MM.1S (cell line): Measurements from ENCODE around the gene ASPHD2.

Experiments used
- DNase-seq: peaks from one replicate; pipeline ENCODE4 v3.0.0-alpha.2; 2015
- H2AFZ ChIP-seq: fragments of 300-600 bp; sonication (generic); 2 replicates; pipeline ENCODE4 v1.6.0; 2016; ENCODE audit warnings: antibody characterized with exemption, low read length
- H3F3A ChIP-seq: fragments of 300-600 bp; sonication (generic); 2 replicates; pipeline ENCODE4 v1.6.1; 2016; ENCODE audit warnings: mild to moderate bottlenecking, antibody characterized with exemption, low read length, moderate library complexity, mixed read lengths; ENCODE audit not compliant: insufficient read depth
- H3K27ac ChIP-seq: fragments of 300-600 bp; sonication (generic); 2 replicates; pipeline ENCODE4 v1.5.1; 2016; ENCODE audit warnings: mild to moderate bottlenecking, low read length
- H3K27me3 ChIP-seq: fragments of 300-600 bp; sonication (generic); replicated peaks from 2 replicates; pipeline ENCODE4 v1.6.0; 2016; ENCODE audit warnings: low read length; ENCODE audit not compliant: insufficient read depth
- H3K36me3 ChIP-seq: fragments of 300-600 bp; sonication (generic); replicated peaks from 2 replicates; pipeline ENCODE4 v1.6.1; 2016; ENCODE audit warnings: mild to moderate bottlenecking, low read length, mixed read lengths; ENCODE audit not compliant: insufficient read depth
- H3K4me1 ChIP-seq: fragments of 300-600 bp; sonication (generic); 2 replicates; pipeline ENCODE4 v1.6.1; 2016; ENCODE audit warnings: low read length, mixed read lengths
- H3K4me2 ChIP-seq: fragments of 300-600 bp; sonication (generic); 2 replicates; pipeline ENCODE4 v1.6.0; 2016; ENCODE audit warnings: low read depth, low read length
- H3K4me3 ChIP-seq: fragments of 300-600 bp; sonication (generic); 2 replicates; pipeline ENCODE4 v1.5.1; 2016; ENCODE audit warnings: low read length, mixed read lengths
- H3K79me2 ChIP-seq: fragments of 300-600 bp; sonication (generic); 2 replicates; pipeline ENCODE4 v1.6.1; 2016; ENCODE audit warnings: mixed run types, low read length, mixed read lengths
- H3K9ac ChIP-seq: fragments of 300-600 bp; sonication (generic); 2 replicates; pipeline ENCODE4 v1.6.1; 2016; ENCODE audit warnings: low read length, mixed read lengths
- H3K9me2 ChIP-seq: fragments of 300-600 bp; sonication (generic); replicated peaks from 2 replicates; pipeline ENCODE4 v1.6.1; 2016; ENCODE audit warnings: mild to moderate bottlenecking, low read length, mixed read lengths; ENCODE audit not compliant: insufficient read depth
- H3K9me3 ChIP-seq: fragments of 300-600 bp; sonication (generic); replicated peaks from 2 replicates; pipeline ENCODE4 v1.6.1; 2016; ENCODE audit warnings: mild to moderate bottlenecking, low read length, mixed read lengths; ENCODE audit not compliant: insufficient read depth
- H4K20me1 ChIP-seq: fragments of 300-600 bp; sonication (generic); 2 replicates; pipeline ENCODE4 v1.6.1; 2016; ENCODE audit warnings: mild to moderate bottlenecking, low read length, moderate library complexity, mixed read lengths; ENCODE audit not compliant: insufficient read depth
- EZH2 ChIP-seq: fragments of 300-600 bp; sonication (generic); optimal IDR thresholded peaks from 2 replicates; pipeline ENCODE3; 2017; ENCODE audit warnings: low read depth, mild to moderate bottlenecking, antibody characterized with exemption, low read length, mixed read lengths
- EZH2phosphoT487 ChIP-seq: fragments of 300-600 bp; sonication (generic); IDR thresholded peaks from 2 replicates; pipeline ENCODE4 v1.6.1; 2018; ENCODE audit warnings: antibody characterized with exemption, low read length
- TF ChIP-seq, protein P1 (sequence below): fragments of 300-600 bp; sonication (generic); IDR thresholded peaks from 2 replicates; pipeline ENCODE4 v1.5.1; 2016; ENCODE audit warnings: antibody characterized with exemption, low read length, mixed read lengths

The ASPHD2 gene

DNA sequence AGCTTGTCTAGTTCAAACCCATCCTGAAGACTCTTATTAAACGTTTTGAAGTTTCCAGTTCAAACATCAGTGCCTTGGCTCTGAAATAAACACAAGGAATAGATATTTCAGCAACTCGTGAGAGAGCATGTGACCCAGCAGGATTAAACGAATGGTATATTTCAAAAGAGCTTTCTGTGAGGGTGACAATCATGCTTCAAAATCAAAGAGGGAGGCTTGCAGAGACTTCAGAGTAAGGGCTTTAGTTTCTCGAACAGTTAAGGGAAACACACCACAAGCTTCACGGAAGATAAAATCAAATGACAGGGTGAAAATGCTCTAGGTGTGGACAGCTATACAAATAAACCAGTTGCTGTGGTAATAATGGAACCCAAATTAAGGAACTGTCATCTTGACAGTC, 53.1 kb downstream of the ASPHD2 start:
- H2AFZ ChIP-seq = no peak overlapping the region
- H3K36me3 ChIP-seq = no peaks in the 10 kb centered on the region
- H3K27me3 ChIP-seq = no peaks in the 10 kb centered on the region
- H3K27ac ChIP-seq = peak overlapping the region; percentile 19; the same call in 1 of the 2 replicates
- peaks cover 22% of the 10 kb centered on the region for H3F3A ChIP-seq
- H3K9me3 ChIP-seq = no peaks in the 10 kb centered on the region
- TF ChIP-seq EZH2 (no peak), EZH2phosphoT487 (no peak)
- TF ChIP-seq, protein P1, sequence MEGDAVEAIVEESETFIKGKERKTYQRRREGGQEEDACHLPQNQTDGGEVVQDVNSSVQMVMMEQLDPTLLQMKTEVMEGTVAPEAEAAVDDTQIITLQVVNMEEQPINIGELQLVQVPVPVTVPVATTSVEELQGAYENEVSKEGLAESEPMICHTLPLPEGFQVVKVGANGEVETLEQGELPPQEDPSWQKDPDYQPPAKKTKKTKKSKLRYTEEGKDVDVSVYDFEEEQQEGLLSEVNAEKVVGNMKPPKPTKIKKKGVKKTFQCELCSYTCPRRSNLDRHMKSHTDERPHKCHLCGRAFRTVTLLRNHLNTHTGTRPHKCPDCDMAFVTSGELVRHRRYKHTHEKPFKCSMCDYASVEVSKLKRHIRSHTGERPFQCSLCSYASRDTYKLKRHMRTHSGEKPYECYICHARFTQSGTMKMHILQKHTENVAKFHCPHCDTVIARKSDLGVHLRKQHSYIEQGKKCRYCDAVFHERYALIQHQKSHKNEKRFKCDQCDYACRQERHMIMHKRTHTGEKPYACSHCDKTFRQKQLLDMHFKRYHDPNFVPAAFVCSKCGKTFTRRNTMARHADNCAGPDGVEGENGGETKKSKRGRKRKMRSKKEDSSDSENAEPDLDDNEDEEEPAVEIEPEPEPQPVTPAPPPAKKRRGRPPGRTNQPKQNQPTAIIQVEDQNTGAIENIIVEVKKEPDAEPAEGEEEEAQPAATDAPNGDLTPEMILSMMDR = no peak
- no peak overlapping the region for H3K9ac ChIP-seq
- H4K20me1 ChIP-seq = no peaks in the 10 kb centered on the region
- H3K79me2 ChIP-seq = peaks cover 75% of the 10 kb centered on the region
- no peaks in the 10 kb centered on the region for H3K9me2 ChIP-seq
- no peak for DNase-seq
- H3K4me2 ChIP-seq = peak overlapping the region; percentile 30; the same call in 1 of the 2 replicates
- peaks cover 51% of the 10 kb centered on the region for H3K4me1 ChIP-seq
- H3K4me3 ChIP-seq = no peak overlapping the region

DNA sequence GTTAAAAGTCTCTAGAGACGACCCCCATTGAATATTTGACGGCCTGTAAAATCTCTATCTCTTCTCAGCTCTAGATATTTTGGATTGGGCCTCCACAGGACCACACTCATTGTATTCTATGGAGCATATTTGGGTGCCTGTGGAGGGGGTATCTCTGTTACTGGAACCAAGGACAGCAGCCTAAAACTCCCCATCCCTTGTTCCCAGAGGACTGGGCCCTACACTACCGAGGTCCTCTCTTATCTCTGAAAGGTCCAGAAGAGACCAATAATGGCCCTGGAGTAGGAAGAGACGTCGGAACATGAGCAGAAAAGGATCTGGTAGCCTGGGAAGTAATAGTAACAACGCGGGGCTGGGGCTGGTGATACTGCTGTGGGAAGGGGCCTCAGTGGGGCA, 54.0 kb downstream of the ASPHD2 start:
- DNase-seq = no peak
- Histone ChIP-seq H3K79me2 (peaks cover 76% of the 10 kb centered on the region), H3K36me3 (no peaks in the 10 kb centered on the region), H3K9ac (peak overlapping the region; percentile 92), H3K9me3 (no peaks in the 10 kb centered on the region), H2AFZ (peak overlapping the region; percentile 69), H4K20me1 (no peaks in the 10 kb centered on the region), H3F3A (peaks cover 22% of the 10 kb centered on the region), H3K4me1 (peaks cover 51% of the 10 kb centered on the region), H3K27me3 (no peaks in the 10 kb centered on the region), H3K27ac (peak overlapping the region; percentile 68), H3K4me3 (peak overlapping the region; percentile 86), H3K4me2 (peak overlapping the region; percentile 95), H3K9me2 (no peaks in the 10 kb centered on the region)
- TF ChIP-seq EZH2phosphoT487 = no peak
- no peak for TF ChIP-seq EZH2
- TF ChIP-seq, protein P1 = no peak

DNA sequence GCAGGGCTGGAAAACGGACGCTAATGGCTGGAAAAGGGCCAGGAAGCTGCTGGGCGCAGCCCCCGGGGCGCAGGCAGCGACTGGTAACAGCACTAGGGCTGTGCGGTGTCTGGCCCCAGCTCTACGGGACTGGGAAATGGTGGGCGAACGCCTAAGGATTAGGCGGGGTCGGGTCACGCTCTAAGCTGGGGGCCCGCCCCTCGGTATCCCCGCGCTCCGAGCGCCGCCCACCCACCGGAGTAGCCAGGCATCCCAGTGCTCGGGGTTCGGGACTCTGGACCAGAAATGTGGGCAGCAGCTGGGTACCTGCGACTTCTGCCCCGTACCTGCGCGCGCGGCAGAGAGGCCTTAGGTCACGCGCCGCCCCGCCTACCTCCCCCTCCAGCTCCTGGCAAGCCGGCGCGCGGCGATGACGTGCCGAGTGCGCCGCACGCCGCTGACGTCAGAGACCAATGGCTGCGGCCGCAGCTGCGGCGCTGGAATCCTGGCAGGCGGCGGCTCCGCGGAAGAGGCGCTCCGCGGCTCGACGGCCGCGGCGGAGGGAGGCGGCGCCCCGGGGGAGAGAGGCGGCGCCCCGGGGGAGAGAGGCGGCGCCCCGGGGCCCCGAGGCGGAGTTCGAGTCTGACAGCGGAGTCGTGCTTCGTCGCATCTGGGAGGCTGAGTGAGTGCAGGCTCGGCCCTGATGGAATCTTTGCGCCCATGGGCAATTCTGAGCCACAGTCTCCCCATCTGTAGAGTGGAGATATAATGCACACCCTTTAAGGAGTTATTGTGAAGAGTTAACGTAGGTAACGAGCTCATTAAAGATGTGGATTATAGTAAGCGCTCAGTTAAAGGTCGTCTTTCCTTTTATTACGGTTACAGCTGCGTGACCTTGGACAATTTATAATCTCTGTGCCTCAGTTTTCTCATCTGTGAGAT, 54.6 kb downstream of the ASPHD2 start, which contains the start of the genes HPS4 and SRRD:
TSS of gene HPS4 (minus strand) at position 345 of the 921 bp plus-strand sequence. CDS start 2,021 bp downstream, outside the sequence.
TSS of gene SRRD (plus strand) at position 439 of the 921 bp plus-strand sequence. CDS start at position 453, 14 bp downstream.
- no peak for TF ChIP-seq EZH2phosphoT487
- TF ChIP-seq, protein P1 = no peak
- TF ChIP-seq EZH2 = no peak
- 0 out of 2 replicates have a peak, but pooled peaks cover 2% of the 10 kb centered on the region for H3K36me3 ChIP-seq
- H3K79me2 ChIP-seq = peaks cover 74% of the 10 kb centered on the region
- peak within 1 kb of the TSS; percentile 92 for H3K9ac ChIP-seq
- no peaks in the 10 kb centered on the region for H4K20me1 ChIP-seq
- DNase-seq = peak; percentile 96
- H3K27ac ChIP-seq = peak within 1 kb of the TSS; percentile 79
- H3K4me3 ChIP-seq = peak within 1 kb of the TSS; percentile 86
- H2AFZ ChIP-seq = peak within 1 kb of the TSS; percentile 69
- peaks cover 51% of the 10 kb centered on the region for H3K4me1 ChIP-seq
- peak within 1 kb of the TSS; percentile 95 for H3K4me2 ChIP-seq
- no peaks in the 10 kb centered on the region for H3K27me3 ChIP-seq
- peaks cover 22% of the 10 kb centered on the region for H3F3A ChIP-seq
- no peaks in the 10 kb centered on the region for H3K9me3 ChIP-seq
- H3K9me2 ChIP-seq = no peaks in the 10 kb centered on the region
